BLaER1 (cell line): ENCODE measurements around the gene CCNG1.
"Not testable (repeated sequence)": the region's sequence is repeated elsewhere in the genome, so short reads cannot be mapped to it uniquely, and the experiment has no call there.

Experiments used
- H3K27ac ChIP-seq: shearing (Covaris generic); formaldehyde crosslinking; 2 replicates; pipeline ENCODE4 v1.8.1; 2022
- H3K27me3 ChIP-seq: shearing (Covaris generic); formaldehyde crosslinking; 2 replicates; pipeline ENCODE4 v1.8.1; 2022
- H3K36me3 ChIP-seq: shearing (Covaris generic); formaldehyde crosslinking; 2 replicates; pipeline ENCODE4 v1.8.1; 2022
- H3K4me1 ChIP-seq: shearing (Covaris generic); formaldehyde crosslinking; 2 replicates; pipeline ENCODE4 v1.8.1; 2022
- H3K4me2 ChIP-seq: shearing (Covaris generic); formaldehyde crosslinking; 2 replicates; pipeline ENCODE4 v1.8.1; 2022
- H3K4me3 ChIP-seq: shearing (Covaris generic); formaldehyde crosslinking; 2 replicates; pipeline ENCODE4 v1.8.1; 2022
- H3K9ac ChIP-seq: shearing (Covaris generic); formaldehyde crosslinking; 2 replicates; pipeline ENCODE4 v1.8.1; 2022
- H3K9me3 ChIP-seq: shearing (Covaris generic); formaldehyde crosslinking; 2 replicates; pipeline ENCODE4 v1.8.1; 2022
- H4K20me1 ChIP-seq: shearing (Covaris generic); formaldehyde crosslinking; 2 replicates; pipeline ENCODE4 v1.8.1; 2022
- Cebpa-rat ChIP-seq: shearing (Covaris generic); IDR thresholded peaks from 2 replicates; pipeline ENCODE4 v1.8.1; 2022

CCNG1 gene, protein sequence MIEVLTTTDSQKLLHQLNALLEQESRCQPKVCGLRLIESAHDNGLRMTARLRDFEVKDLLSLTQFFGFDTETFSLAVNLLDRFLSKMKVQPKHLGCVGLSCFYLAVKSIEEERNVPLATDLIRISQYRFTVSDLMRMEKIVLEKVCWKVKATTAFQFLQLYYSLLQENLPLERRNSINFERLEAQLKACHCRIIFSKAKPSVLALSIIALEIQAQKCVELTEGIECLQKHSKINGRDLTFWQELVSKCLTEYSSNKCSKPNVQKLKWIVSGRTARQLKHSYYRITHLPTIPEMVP

DNA sequence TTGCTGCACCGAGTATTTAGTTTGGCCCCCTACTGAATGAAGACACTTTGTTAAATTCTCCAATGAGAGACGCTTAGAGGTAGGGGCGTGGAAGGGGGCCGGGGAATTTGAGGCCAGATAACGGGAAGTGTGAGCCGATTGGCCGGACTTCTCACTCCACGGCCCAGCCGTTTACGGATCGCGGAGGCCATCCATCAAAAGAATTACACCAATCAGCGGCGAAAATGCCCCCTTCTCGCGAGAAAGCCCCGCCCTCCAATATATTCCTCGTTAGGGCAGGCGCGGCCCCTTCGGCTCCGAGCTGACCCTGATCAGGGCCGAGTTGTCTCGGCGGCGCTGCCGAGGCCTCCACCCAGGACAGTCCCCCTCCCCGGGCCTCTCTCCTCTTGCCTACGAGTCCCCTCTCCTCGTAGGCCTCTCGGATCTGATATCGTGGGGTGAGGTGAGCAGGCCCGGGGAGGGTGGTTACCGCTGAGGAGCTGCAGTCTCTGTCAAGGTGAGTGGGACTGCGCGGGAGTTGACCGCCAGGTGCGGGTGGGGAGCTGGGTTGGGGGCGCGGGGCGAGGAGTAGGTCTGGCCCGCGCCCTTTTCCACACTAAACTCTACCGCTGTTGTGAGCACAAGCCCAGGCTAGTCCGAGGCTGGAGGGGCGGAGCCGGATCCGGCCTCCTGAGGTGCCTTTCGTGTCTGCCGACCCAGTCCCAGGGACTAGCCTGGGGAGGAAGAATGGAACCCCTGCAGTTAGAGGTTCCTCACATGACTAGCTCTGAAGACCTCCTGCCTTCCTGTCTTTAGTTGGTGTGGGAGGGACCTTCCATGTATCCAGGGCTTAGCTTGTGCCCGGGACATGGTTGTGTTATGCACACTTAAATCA, at the start of gene CCNG1:
Gene CCNG1, plus strand, starts transcription at position 287 of the 874 bp plus-strand sequence. CDS start 1,662 bp downstream, outside the sequence.
- Histone ChIP-seq H3K4me3 (peak within 1 kb of the TSS; percentile 96), H3K4me2 (peak within 1 kb of the TSS; percentile 90), H3K4me1 (peaks cover 31% of the 10 kb centered on the region), H3K27me3 (no peaks in the 10 kb centered on the region), H3K36me3 (peaks cover 31% of the 10 kb centered on the region), H4K20me1 (peaks cover 30% of the 10 kb centered on the region; the same call in 1 of the 2 replicates), H3K9ac (peak within 1 kb of the TSS; percentile 94), H3K9me3 (no peaks in the 10 kb centered on the region), H3K27ac (peak within 1 kb of the TSS; percentile 93)
- TF ChIP-seq Cebpa-rat: no peak

DNA sequence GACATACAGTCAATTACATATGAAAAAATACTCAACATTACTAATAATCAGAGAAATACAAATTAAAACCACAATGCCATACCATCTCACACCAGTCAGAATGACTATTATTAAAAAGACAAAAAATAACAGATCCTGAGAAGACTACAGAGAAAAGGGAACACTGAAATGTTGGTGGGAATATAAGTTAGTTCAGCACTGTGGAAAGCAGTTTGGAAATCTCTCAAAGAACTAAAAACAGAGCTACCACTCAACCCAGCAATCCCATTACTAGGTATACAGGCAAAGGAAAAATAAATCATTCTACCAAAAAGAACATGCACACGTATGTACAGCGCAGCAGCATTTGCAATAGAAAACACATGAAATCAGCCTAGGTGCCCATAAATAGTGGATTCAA, 41.6 kb upstream of the CCNG1 start:
- H3K9ac ChIP-seq: no peak overlapping the region
- TF ChIP-seq Cebpa-rat: no peak
- no peaks in the 10 kb centered on the region for H4K20me1 ChIP-seq
- H3K9me3 ChIP-seq: no peaks in the 10 kb centered on the region
- H3K4me2 ChIP-seq: no peak overlapping the region
- H3K4me3 ChIP-seq: no peak overlapping the region
- H3K27me3 ChIP-seq: no peaks in the 10 kb centered on the region
- H3K27ac ChIP-seq: no peak overlapping the region
- no peaks in the 10 kb centered on the region for H3K4me1 ChIP-seq
- H3K36me3 ChIP-seq: no peaks in the 10 kb centered on the region

DNA sequence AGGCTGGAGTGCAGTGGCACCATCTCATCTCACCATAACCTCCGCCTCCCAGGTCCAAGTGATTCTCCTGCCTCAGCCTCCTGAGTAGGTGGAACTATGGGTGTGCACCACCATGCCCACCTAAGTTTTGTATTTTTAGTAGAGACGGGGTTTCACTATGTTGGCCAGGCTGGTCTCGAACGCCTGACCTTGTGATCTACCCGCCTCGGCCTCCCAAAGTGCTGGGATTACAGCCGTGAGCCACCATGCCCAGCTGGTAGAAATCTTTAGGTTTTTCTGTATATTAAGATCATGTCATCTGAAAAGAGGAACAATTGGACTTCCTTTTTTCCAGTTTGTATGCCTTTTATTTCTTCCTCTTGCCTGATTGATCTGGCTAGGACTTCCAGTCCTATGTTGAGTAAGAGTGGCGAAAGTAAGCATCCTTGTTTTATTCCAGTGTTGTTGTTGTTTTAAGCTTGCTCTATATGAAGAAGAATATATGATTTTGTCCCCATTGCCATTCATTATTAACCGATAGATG, 40.5 kb upstream of the CCNG1 start:
- H3K4me3 ChIP-seq, H3K4me1 ChIP-seq, H3K27ac ChIP-seq, H3K4me2 ChIP-seq, H3K36me3 ChIP-seq, H3K27me3 ChIP-seq, H4K20me1 ChIP-seq, H3K9ac ChIP-seq, H3K9me3 ChIP-seq: not testable (repeated sequence)

GRCh38 chr5:163397354-163397753, 40.0 kb upstream of the CCNG1 start:
- no peaks in the 10 kb centered on the region for H3K9me3 ChIP-seq

DNA sequence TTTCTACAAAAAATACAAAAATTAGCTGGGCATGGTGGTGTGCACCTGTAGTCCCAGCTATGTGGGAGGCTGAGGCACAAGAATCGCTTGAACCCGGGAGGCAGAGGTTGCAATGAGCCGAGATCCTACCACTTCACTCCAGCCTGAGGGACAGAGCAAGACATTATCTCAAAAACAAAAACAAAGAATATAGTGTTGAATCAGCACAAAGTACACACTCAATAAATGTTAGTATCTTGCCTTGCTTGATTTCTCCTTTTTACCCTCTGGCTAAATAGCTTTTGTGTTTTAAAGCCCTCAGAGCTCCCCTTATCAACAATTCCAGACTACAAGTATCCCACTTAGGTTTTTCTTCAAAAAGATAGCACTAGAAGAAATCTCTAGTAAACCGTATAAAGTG, 37.5 kb upstream of the CCNG1 start:
- Histone ChIP-seq H3K4me3 (no peak overlapping the region), H3K27me3 (no peaks in the 10 kb centered on the region), H3K9me3 (no peaks in the 10 kb centered on the region), H3K4me2 (no peak overlapping the region), H3K36me3 (no peaks in the 10 kb centered on the region), H3K9ac (no peak overlapping the region), H3K4me1 (no peaks in the 10 kb centered on the region), H3K27ac (no peak overlapping the region), H4K20me1 (no peaks in the 10 kb centered on the region)
- TF ChIP-seq Cebpa-rat: no peak

More at GRCh38 chr5:163397354-163397753, 40.0 kb upstream of the CCNG1 start:
- Histone ChIP-seq H3K4me2 (no peak overlapping the region), H3K4me3 (no peak overlapping the region), H3K27ac (no peak overlapping the region), H3K4me1 (no peaks in the 10 kb centered on the region), H3K27me3 (no peaks in the 10 kb centered on the region), H3K9ac (no peak overlapping the region), H3K36me3 (no peaks in the 10 kb centered on the region), H4K20me1 (no peaks in the 10 kb centered on the region)
- no peak for TF ChIP-seq Cebpa-rat

GRCh38 chr5:163401271-163401670, 36.1 kb upstream of the CCNG1 start:
- H3K9ac ChIP-seq: no peak overlapping the region
- no peaks in the 10 kb centered on the region for H3K4me1 ChIP-seq
- no peak overlapping the region for H3K27ac ChIP-seq
- no peak overlapping the region for H3K4me3 ChIP-seq
- no peaks in the 10 kb centered on the region for H3K36me3 ChIP-seq
- H3K4me2 ChIP-seq: no peak overlapping the region
- H3K9me3 ChIP-seq: no peaks in the 10 kb centered on the region
- TF ChIP-seq Cebpa-rat: no peak
- no peaks in the 10 kb centered on the region for H4K20me1 ChIP-seq
- H3K27me3 ChIP-seq: no peaks in the 10 kb centered on the region

- Histone ChIP-seq H3K4me2 (no peak overlapping the region), H3K36me3 (no peaks in the 10 kb centered on the region), H3K27ac (no peak overlapping the region), H3K9me3 (no peaks in the 10 kb centered on the region), H3K4me3 (no peak overlapping the region), H3K4me1 (peaks cover 1% of the 10 kb centered on the region; the same call in 1 of the 2 replicates), H3K27me3 (no peaks in the 10 kb centered on the region), H3K9ac (no peak overlapping the region), H4K20me1 (no peaks in the 10 kb centered on the region)
- no peak for TF ChIP-seq Cebpa-rat
These were observed 35.4 kb upstream of the CCNG1 start for GRCh38 chr5:163402007-163402406.

- H3K27ac ChIP-seq: no peak overlapping the region
- H3K9me3 ChIP-seq: no peaks in the 10 kb centered on the region
- no peaks in the 10 kb centered on the region for H4K20me1 ChIP-seq
- no peaks in the 10 kb centered on the region for H3K27me3 ChIP-seq
- no peak overlapping the region for H3K4me2 ChIP-seq
- no peak overlapping the region for H3K9ac ChIP-seq
- H3K4me1 ChIP-seq: peaks cover 5% of the 10 kb centered on the region; the same call in 1 of the 2 replicates
- no peaks in the 10 kb centered on the region for H3K36me3 ChIP-seq
- no peak overlapping the region for H3K4me3 ChIP-seq
- no peak for TF ChIP-seq Cebpa-rat
These were observed 32.8 kb upstream of the CCNG1 start for GRCh38 chr5:163404364-163405173.

- no peaks in the 10 kb centered on the region for H3K9me3 ChIP-seq
- H4K20me1 ChIP-seq: no peaks in the 10 kb centered on the region
- no peak overlapping the region for H3K27ac ChIP-seq
- H3K4me3 ChIP-seq: no peak overlapping the region
- no peaks in the 10 kb centered on the region for H3K36me3 ChIP-seq
- no peaks in the 10 kb centered on the region for H3K27me3 ChIP-seq
- peaks cover 5% of the 10 kb centered on the region; the same call in 1 of the 2 replicates for H3K4me1 ChIP-seq
- no peak overlapping the region for H3K4me2 ChIP-seq
- H3K9ac ChIP-seq: no peak overlapping the region
- TF ChIP-seq Cebpa-rat: no peak
These were observed 30.2 kb upstream of the CCNG1 start for GRCh38 chr5:163407034-163407655.
